GM18907 (cell line): ENCODE results near the gene MVD.
"Not testable (repeated sequence)": the region's sequence is repeated elsewhere in the genome, so short reads cannot be mapped to it uniquely, and the experiment has no call there.

Experiments
- ATAC-seq: cut with Tn5 transposase; IDR thresholded peaks from one replicate; pipeline ENCODE4 v1.9.1; 2021; ENCODE audit warnings: mild to moderate bottlenecking, moderate library complexity; ENCODE audit not compliant: unreplicated experiment

The MVD gene

GRCh38 chr16:88610909-88611812 is 51.7 kb downstream of the MVD start:
- ATAC-seq, result no peak

GRCh38 chr16:88610080-88610479 is 52.8 kb downstream of the MVD start:
- no peak for ATAC-seq

- ATAC-seq, result not testable (repeated sequence)
Measured at GRCh38 chr16:88609426-88609825, 53.5 kb downstream of the MVD start.

- no peak for ATAC-seq
Measured at GRCh38 chr16:88608076-88608475, 54.8 kb downstream of the MVD start.

- no peak for ATAC-seq
Measured at GRCh38 chr16:88606148-88606757, 56.6 kb downstream of the MVD start.

- ATAC-seq, result no peak
Measured at GRCh38 chr16:88605186-88606147, 57.4 kb downstream of the MVD start.

- ATAC-seq, result no peak
Measured at GRCh38 chr16:88602091-88602490, 60.8 kb downstream of the MVD start.
